Cardiac muscle cell (in vitro differentiated cells and primary cell): ENCODE results near the gene NSG1. TPM values are rescaled to one million over a fixed set of nuclear protein-coding genes. Genes with fewer than 3 reads are reported as not detected.
"Not testable (repeated sequence)": the region's sequence is repeated elsewhere in the genome, so short reads cannot be mapped to it uniquely, and the experiment has no call there.

ENCODE experiments used
- DNase-seq, 2 donors: peaks; one replicate each; pipeline versions ENCODE4 v3.0.0 to v3.0.0-alpha.2; 2010 to 2017; ENCODE audit warnings: low read depth in 1 of 2, low spot score in 1 of 2
- H3K27ac ChIP-seq: fragments of 200-600 bp; sonication (generic); 2 replicates; pipeline ENCODE4 v1.5.1; 2016
- H3K27me3 ChIP-seq: fragments of 200-600 bp; sonication (generic); 2 replicates; pipeline ENCODE4 v1.6.0; 2016; ENCODE audit warnings: control low read depth
- H3K36me3 ChIP-seq: fragments of 200-600 bp; sonication (generic); 2 replicates; pipeline ENCODE4 v1.5.1; 2016; ENCODE audit warnings: control low read depth
- H3K4me1 ChIP-seq: fragments of 200-600 bp; sonication (generic); 2 replicates; pipeline ENCODE4 v1.8.1; 2017; ENCODE audit warnings: low read depth, mild to moderate bottlenecking, mixed run types
- H3K4me3 ChIP-seq: fragments of 200-600 bp; sonication (generic); 2 replicates; pipeline ENCODE4 v1.5.1; 2016; ENCODE audit warnings: mild to moderate bottlenecking
- H3K9me3 ChIP-seq: fragments of 200-600 bp; sonication (generic); 2 replicates; pipeline ENCODE4 v1.5.1; 2017; ENCODE audit warnings: low read depth, mild to moderate bottlenecking, control low read depth
- polyA plus RNA-seq: library from polyadenylated mRNA; unstranded; fragments of >200 nt; fragmentation: Nextera tagmentation; extraction: Ambion mirVana; gene quantifications from 2 replicates; pipeline ENCODE4 v1.2.1, GENCODE V29; 2016
- total RNA-seq: library from RNA; depleted of rRNA; stranded (reverse); fragments of >200 nt; gene quantifications from 2 replicates; pipeline ENCODE4 v1.2.3, GENCODE V29; 2016
- TF ChIP-seq, protein P1 (sequence below): IDR thresholded peaks from 2 replicates; pipeline ENCODE4 v1.5.1; 2012; ENCODE audit warnings: low read depth, mild to moderate bottlenecking, low read length

Gene NSG1
- total and polyA plus RNA-seq, 2 experiments from 2014 or later, result 4.0 to 18.4 TPM

DNA sequence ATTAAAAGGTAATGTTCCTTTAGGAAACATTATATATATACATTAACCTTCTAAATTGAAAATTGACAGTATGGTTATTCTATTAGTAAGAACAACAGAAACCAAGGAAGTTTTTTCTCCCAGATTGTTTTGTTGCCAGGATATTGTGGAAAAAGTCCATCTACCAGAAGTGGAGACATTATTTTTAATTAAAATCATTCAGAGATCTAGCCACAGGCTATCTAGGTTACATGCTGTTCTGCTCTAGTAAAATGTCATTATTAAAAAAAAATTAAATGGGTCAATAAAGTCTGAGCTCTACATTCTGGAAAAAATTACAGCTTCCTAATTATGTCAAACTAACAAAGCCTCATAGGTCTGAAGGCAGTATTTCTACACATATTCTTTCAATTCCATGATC, 74.3 kb downstream of the NSG1 start:
- Histone ChIP-seq H3K27ac (no peak overlapping the region), H3K36me3 (peaks cover 12% of the 10 kb centered on the region), H3K9me3 (no peaks in the 10 kb centered on the region), H3K27me3 (no peaks in the 10 kb centered on the region), H3K4me3 (no peak overlapping the region), H3K4me1 (no peaks in the 10 kb centered on the region)
- TF ChIP-seq, protein P1, sequence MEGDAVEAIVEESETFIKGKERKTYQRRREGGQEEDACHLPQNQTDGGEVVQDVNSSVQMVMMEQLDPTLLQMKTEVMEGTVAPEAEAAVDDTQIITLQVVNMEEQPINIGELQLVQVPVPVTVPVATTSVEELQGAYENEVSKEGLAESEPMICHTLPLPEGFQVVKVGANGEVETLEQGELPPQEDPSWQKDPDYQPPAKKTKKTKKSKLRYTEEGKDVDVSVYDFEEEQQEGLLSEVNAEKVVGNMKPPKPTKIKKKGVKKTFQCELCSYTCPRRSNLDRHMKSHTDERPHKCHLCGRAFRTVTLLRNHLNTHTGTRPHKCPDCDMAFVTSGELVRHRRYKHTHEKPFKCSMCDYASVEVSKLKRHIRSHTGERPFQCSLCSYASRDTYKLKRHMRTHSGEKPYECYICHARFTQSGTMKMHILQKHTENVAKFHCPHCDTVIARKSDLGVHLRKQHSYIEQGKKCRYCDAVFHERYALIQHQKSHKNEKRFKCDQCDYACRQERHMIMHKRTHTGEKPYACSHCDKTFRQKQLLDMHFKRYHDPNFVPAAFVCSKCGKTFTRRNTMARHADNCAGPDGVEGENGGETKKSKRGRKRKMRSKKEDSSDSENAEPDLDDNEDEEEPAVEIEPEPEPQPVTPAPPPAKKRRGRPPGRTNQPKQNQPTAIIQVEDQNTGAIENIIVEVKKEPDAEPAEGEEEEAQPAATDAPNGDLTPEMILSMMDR, result no peak
- DNase-seq, result no peak

DNA sequence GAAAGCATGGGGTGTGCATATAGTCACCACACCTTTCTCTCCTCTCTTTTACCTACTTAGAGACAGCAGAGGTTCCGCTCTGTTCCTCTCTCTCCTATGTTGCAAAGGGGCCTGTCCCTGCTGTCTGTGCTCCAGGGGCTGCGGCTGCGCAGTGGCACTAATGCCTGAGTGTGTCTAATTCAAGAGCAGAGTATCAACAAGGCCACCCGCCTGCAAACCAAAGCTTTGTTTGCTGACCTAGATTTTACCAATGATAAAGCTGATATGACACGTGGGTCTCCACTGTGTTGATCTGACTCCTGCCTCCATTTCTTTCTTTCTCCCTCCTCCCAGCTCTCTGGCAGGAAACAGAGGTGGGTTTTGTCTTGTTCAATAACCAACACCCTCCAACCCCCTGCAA, 74.9 kb downstream of the NSG1 start:
- H3K4me1 ChIP-seq, result no peaks in the 10 kb centered on the region
- H3K36me3 ChIP-seq, result peaks cover 6% of the 10 kb centered on the region
- no peak overlapping the region for H3K4me3 ChIP-seq
- no peak overlapping the region for H3K27ac ChIP-seq
- no peak for DNase-seq
- H3K27me3 ChIP-seq, result no peaks in the 10 kb centered on the region
- TF ChIP-seq, protein P1, result no peak
- no peaks in the 10 kb centered on the region for H3K9me3 ChIP-seq

DNA sequence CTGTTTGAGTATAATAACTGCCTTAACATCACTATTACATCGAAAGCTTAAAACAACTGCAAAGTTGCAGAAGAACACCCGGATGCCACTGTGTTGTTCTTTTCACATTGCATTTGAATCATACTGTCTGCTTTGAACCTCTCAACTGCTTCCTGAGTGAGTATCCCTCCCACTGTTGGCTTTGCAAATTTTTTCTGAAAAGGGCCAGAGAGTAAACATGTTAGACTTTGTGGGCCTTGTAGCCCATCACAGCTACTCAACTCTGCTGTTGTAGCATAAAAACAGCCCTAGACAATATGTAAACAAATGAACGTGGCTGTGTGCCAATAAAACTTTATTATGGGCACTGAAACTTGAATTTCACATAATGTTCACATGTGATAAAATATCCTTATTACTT, 76.1 kb downstream of the NSG1 start:
- H3K4me3 ChIP-seq, result no peak overlapping the region
- no peak overlapping the region for H3K27ac ChIP-seq
- H3K36me3 ChIP-seq, result no peaks in the 10 kb centered on the region
- TF ChIP-seq, protein P1, result no peak
- H3K9me3 ChIP-seq, result no peaks in the 10 kb centered on the region
- H3K4me1 ChIP-seq, result no peaks in the 10 kb centered on the region
- DNase-seq, result no peak
- no peaks in the 10 kb centered on the region for H3K27me3 ChIP-seq

DNA sequence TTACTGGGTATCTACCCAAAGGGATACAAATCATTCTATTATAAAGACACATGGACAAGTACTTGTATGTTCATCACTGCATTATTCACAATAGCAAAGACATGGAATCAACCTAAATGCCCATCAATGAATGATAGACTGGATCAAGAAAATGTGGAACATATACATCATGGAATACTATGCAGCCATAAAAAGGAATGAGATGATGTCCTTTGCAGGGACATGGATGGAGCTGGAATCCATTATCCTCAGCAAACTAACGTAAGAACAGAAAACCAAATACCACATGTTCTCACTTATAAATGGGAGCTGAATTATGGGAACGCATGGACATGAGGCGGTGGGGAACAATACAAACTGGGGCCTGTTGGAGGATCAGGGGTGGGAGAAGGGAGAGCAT, 78.3 kb downstream of the NSG1 start:
- not testable (repeated sequence) for H3K4me1 ChIP-seq, H3K4me3 ChIP-seq, H3K27me3 ChIP-seq, DNase-seq, H3K27ac ChIP-seq, H3K9me3 ChIP-seq, H3K36me3 ChIP-seq

Other genes starting within 250 kb of the NSG1 start
- gene OTOP1, start 160.2 kb upstream of the NSG1 start, total RNA-seq, result not detected in 2 replicates
- gene OTOP1, start 160.2 kb upstream of the NSG1 start, polyA plus RNA-seq, result not detected in 2 replicates
- 15.2 and 20.0 TPM in 2 replicates for gene TMEM128, start 138.9 kb upstream of the NSG1 start, total RNA-seq
- 50.5 and 60.1 TPM in 2 replicates for gene TMEM128, start 138.9 kb upstream of the NSG1 start, polyA plus RNA-seq
- 14.8 and 18.5 TPM in 2 replicates for gene LYAR, start 96.9 kb upstream of the NSG1 start, total RNA-seq
- gene LYAR, start 96.9 kb upstream of the NSG1 start, polyA plus RNA-seq, result 10.7 and 13.7 TPM in 2 replicates
- gene ZBTB49, start 96.9 kb upstream of the NSG1 start, total RNA-seq, result 7.7 and 9.2 TPM in 2 replicates
- 6.0 and 6.4 TPM in 2 replicates for gene ZBTB49, start 96.9 kb upstream of the NSG1 start, polyA plus RNA-seq
- gene STX18, start 154.9 kb downstream of the NSG1 start, total RNA-seq, result 50.1 and 63.3 TPM in 2 replicates
- gene STX18, start 154.9 kb downstream of the NSG1 start, polyA plus RNA-seq, result 29.8 and 36.6 TPM in 2 replicates